ENCODE results near the gene MYO7B.

The MYO7B gene

GRCh38 chr2:127627740-127628571, 92.5 kb downstream of the MYO7B start:
- DNase-seq (ENCODE audit: low spot score) = no peak

- no peak for DNase-seq (ENCODE audit: low spot score)
These were observed 93.5 kb downstream of the MYO7B start for GRCh38 chr2:127628767-127629614.

GRCh38 chr2:127629637-127630036, 94.2 kb downstream of the MYO7B start:
- no peak for DNase-seq (ENCODE audit: low spot score)

- no peak for DNase-seq (ENCODE audit: low spot score)
These were observed 94.8 kb downstream of the MYO7B start for GRCh38 chr2:127630096-127630863.

- DNase-seq (ENCODE audit: low spot score) = no peak
These were observed 95.5 kb downstream of the MYO7B start for GRCh38 chr2:127630864-127631540.

- DNase-seq (ENCODE audit: low spot score) = no peak
These were observed 96.1 kb downstream of the MYO7B start for GRCh38 chr2:127631541-127631996.

- no peak for DNase-seq (ENCODE audit: low spot score)
These were observed 96.6 kb downstream of the MYO7B start for GRCh38 chr2:127631997-127632581.

- no peak for DNase-seq (ENCODE audit: low spot score)
These were observed 97.4 kb downstream of the MYO7B start for GRCh38 chr2:127632592-127633489.

- DNase-seq (ENCODE audit: low spot score) = no peak
These were observed 98.1 kb downstream of the MYO7B start for GRCh38 chr2:127633556-127634065.

- DNase-seq (ENCODE audit: low spot score) = no peak
These were observed 98.7 kb downstream of the MYO7B start for GRCh38 chr2:127634066-127634617.

- no peak for DNase-seq (ENCODE audit: low spot score)
These were observed 99.3 kb downstream of the MYO7B start for GRCh38 chr2:127634626-127635379.

- DNase-seq (ENCODE audit: low spot score) = no peak
These were observed 100.1 kb downstream of the MYO7B start for GRCh38 chr2:127635380-127636237.

- DNase-seq (ENCODE audit: low spot score) = no peak
These were observed 101.1 kb downstream of the MYO7B start for GRCh38 chr2:127636248-127637235.

- no peak for DNase-seq (ENCODE audit: low spot score)
These were observed 101.8 kb downstream of the MYO7B start for GRCh38 chr2:127637236-127637630.

GRCh38 chr2:127637725-127638252, 102.3 kb downstream of the MYO7B start:
- peak; percentile 71 for DNase-seq (ENCODE audit: low spot score)

GRCh38 chr2:127638361-127639110, 103.1 kb downstream of the MYO7B start:
- no peak for DNase-seq (ENCODE audit: low spot score)

Data from kidney capillary endothelial cell (primary cell).